WTC11 (cell line): ENCODE data around the gene TMEM131L. TPM values are rescaled to one million over a fixed set of nuclear protein-coding genes. Genes with fewer than 3 reads are reported as not detected.

ENCODE experiments used
- ATAC-seq: fragments of 200-7000 bp; cut with Tn5 transposase; 2 replicates; pipeline ENCODE4 v1.10.0; 2021; ENCODE audit warnings: mild to moderate bottlenecking, moderate library complexity
- CTCF ChIA-PET: fragments of 300-600 bp; sonication (Branson Sonifier 250); formaldehyde crosslinking; loops from one replicate; lab custom pipeline; 2021; ENCODE audit warnings: antibody characterized with exemption; lab: Charles Lee
- POLR2A ChIA-PET: fragments of 350-600 bp; sonication (Branson Sonifier 250); formaldehyde crosslinking; loops from one replicate; lab custom pipeline; 2021; ENCODE audit warnings: antibody characterized with exemption; lab: Charles Lee
- DNase-seq: peaks from one replicate; pipeline ENCODE4 v3.0.0; 2021; ENCODE audit warnings: low spot score
- H3K27ac Mint-ChIP-seq: 2 replicates; pipeline ENCODE4 v1.8.0; 2021; ENCODE audit warnings: mixed read lengths
- H3K27me3 Mint-ChIP-seq: 2 replicates; pipeline ENCODE4 v1.8.0; 2021; ENCODE audit warnings: low read depth, mild to moderate bottlenecking, moderate library complexity, mixed read lengths
- H3K36me3 Mint-ChIP-seq: 2 replicates; pipeline ENCODE4 v1.8.0; 2021; ENCODE audit warnings: mixed read lengths
- H3K4me1 Mint-ChIP-seq: 2 replicates; pipeline ENCODE4 v1.8.0; 2022; ENCODE audit warnings: mixed read lengths
- H3K4me3 Mint-ChIP-seq: 2 replicates; pipeline ENCODE4 v1.8.0; 2021; ENCODE audit warnings: mild to moderate bottlenecking, moderate library complexity, mixed read lengths
- H3K9me3 Mint-ChIP-seq: 2 replicates; pipeline ENCODE4 v1.8.0; 2021; ENCODE audit warnings: mixed read lengths
- ARID4B ChIP-seq: sonication (generic); formaldehyde crosslinking; IDR thresholded peaks from 2 replicates; pipeline ENCODE4 v1.8.0; 2023; ENCODE audit warnings: missing genetic modification reagents, mild to moderate bottlenecking, borderline replicate concordance
- ETV6 ChIP-seq: sonication (generic); formaldehyde crosslinking; IDR thresholded peaks from 2 replicates; pipeline ENCODE4 v1.8.1; 2022; ENCODE audit warnings: mild to moderate bottlenecking, missing genetic modification reagents
- FOXJ3 ChIP-seq: sonication (generic); formaldehyde crosslinking; IDR thresholded peaks from 2 replicates; pipeline ENCODE4 v1.9.0; 2021; ENCODE audit warnings: missing genetic modification reagents, mild to moderate bottlenecking, borderline replicate concordance
- HMGA2 ChIP-seq: fragments of 250-450 bp; sonication (Bioruptor Pico); IDR thresholded peaks from 2 replicates; pipeline ENCODE4 v1.4.0; 2021; ENCODE audit warnings: mild to moderate bottlenecking, moderate library complexity
- JAZF1 ChIP-seq: fragments of 250-450 bp; sonication (Bioruptor Pico); IDR thresholded peaks from 2 replicates; pipeline ENCODE4 v1.9.0; 2021; ENCODE audit warnings: moderate library complexity, mild to moderate bottlenecking, inconsistent platforms
- JUN ChIP-seq: sonication (generic); formaldehyde crosslinking; IDR thresholded peaks from 2 replicates; pipeline ENCODE4 v1.8.0; 2023; ENCODE audit warnings: mild to moderate bottlenecking, missing genetic modification reagents
- PRRX2 ChIP-seq: fragments of 250-450 bp; sonication (Bioruptor Pico); IDR thresholded peaks from 2 replicates; pipeline ENCODE4 v1.8.0; 2021; ENCODE audit warnings: mild to moderate bottlenecking
- TCF7 ChIP-seq: sonication (generic); formaldehyde crosslinking; IDR thresholded peaks from 2 replicates; pipeline ENCODE4 v1.8.0; 2022; ENCODE audit warnings: mild to moderate bottlenecking, low read depth, missing genetic modification reagents, moderate library complexity
- TEAD1 ChIP-seq: sonication (generic); formaldehyde crosslinking; IDR thresholded peaks from 2 replicates; pipeline ENCODE4 v1.8.0; 2022; ENCODE audit warnings: mild to moderate bottlenecking, missing genetic modification reagents
- USF2 ChIP-seq: sonication (generic); formaldehyde crosslinking; IDR thresholded peaks from 2 replicates; pipeline ENCODE4 v1.8.1; 2023; ENCODE audit warnings: mild to moderate bottlenecking, missing genetic modification reagents, moderate library complexity
- ZNF121 ChIP-seq: sonication (generic); formaldehyde crosslinking; IDR thresholded peaks from 2 replicates; pipeline ENCODE4 v1.8.0; 2023; ENCODE audit warnings: missing genetic modification reagents
- ZNF317 ChIP-seq: sonication (generic); formaldehyde crosslinking; IDR thresholded peaks from 2 replicates; pipeline ENCODE4 v1.8.1; 2023; ENCODE audit warnings: low read depth, mild to moderate bottlenecking, moderate library complexity, missing genetic modification reagents, borderline replicate concordance
- ZNF416 ChIP-seq: fragments of 250-450 bp; sonication (Bioruptor Pico); IDR thresholded peaks from 2 replicates; pipeline ENCODE4 v1.9.0; 2021; ENCODE audit warnings: mild to moderate bottlenecking, inconsistent platforms
- ZNF423 ChIP-seq: fragments of 250-450 bp; sonication (Bioruptor Pico); IDR thresholded peaks from 2 replicates; pipeline ENCODE4 v2.1.2; 2022; ENCODE audit warnings: mild to moderate bottlenecking, moderate library complexity
- total RNA-seq: library from RNA; stranded (reverse); gene quantifications from 3 replicates; pipeline ENCODE4 v1.2.3, GENCODE V29; 2021
- TF ChIP-seq, protein P1 (sequence below): fragments of 250-450 bp; sonication (Bioruptor Pico); IDR thresholded peaks from 2 replicates; pipeline ENCODE4 v1.9.0; 2021; ENCODE audit warnings: mild to moderate bottlenecking
- TF ChIP-seq, protein P2 (sequence below): fragments of 250-450 bp; sonication (Bioruptor Pico); IDR thresholded peaks from 2 replicates; pipeline ENCODE4 v1.9.0; 2021; ENCODE audit warnings: mild to moderate bottlenecking

Gene TMEM131L
- total RNA-seq, 1 experiment from 2014 or later = 26.7 TPM

- TF ChIP-seq, protein P1, sequence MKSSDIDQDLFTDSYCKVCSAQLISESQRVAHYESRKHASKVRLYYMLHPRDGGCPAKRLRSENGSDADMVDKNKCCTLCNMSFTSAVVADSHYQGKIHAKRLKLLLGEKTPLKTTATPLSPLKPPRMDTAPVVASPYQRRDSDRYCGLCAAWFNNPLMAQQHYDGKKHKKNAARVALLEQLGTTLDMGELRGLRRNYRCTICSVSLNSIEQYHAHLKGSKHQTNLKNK (CRISPR knock-in tag) = no peak
- no peak for TF ChIP-seq JAZF1
Observed at GRCh38 chr4:153576443-153576774, 110.2 kb downstream of the TMEM131L start (continued).

GRCh38 chr4:153577053-153577452, 110.9 kb downstream of the TMEM131L start:
- H3K27me3 Mint-ChIP-seq = no peaks in the 10 kb centered on the region
- H3K27ac Mint-ChIP-seq = no peak overlapping the region; the same call in 1 of the 2 replicates
- TF ChIP-seq JUN (CRISPR knock-in tag) (no peak), USF2 (no peak), TEAD1 (no peak), TCF7 (no peak), ZNF416 (CRISPR knock-in tag) (no peak), HMGA2 (no peak), PRRX2 (CRISPR knock-in tag) (no peak), ETV6 (no peak), ARID4B (CRISPR knock-in tag) (no peak), FOXJ3 (CRISPR knock-in tag) (no peak), ZNF317 (CRISPR knock-in tag) (no peak), ZNF121 (no peak), ZNF423 (CRISPR knock-in tag) (no peak)
- peaks cover 2% of the 10 kb centered on the region; the same call in 1 of the 2 replicates for H3K36me3 Mint-ChIP-seq
- DNase-seq (no peak), ATAC-seq (no peak)
- H3K4me3 Mint-ChIP-seq = no peak overlapping the region
- H3K9me3 Mint-ChIP-seq = no peaks in the 10 kb centered on the region
- H3K4me1 Mint-ChIP-seq = peaks cover 8% of the 10 kb centered on the region; the same call in 1 of the 2 replicates
- CTCF ChIA-PET = no interaction called here
- POLR2A ChIA-PET = interaction anchor here (0.6 kb wide), 1 partner anchor 312 kb away, joined by 3 read pairs; no protein-coding TSS in a partner anchor

- ChIA-PET CTCF (no interaction called here), POLR2A (no interaction called here)
- no peaks in the 10 kb centered on the region for H3K27me3 Mint-ChIP-seq
- TF ChIP-seq, protein P2, sequence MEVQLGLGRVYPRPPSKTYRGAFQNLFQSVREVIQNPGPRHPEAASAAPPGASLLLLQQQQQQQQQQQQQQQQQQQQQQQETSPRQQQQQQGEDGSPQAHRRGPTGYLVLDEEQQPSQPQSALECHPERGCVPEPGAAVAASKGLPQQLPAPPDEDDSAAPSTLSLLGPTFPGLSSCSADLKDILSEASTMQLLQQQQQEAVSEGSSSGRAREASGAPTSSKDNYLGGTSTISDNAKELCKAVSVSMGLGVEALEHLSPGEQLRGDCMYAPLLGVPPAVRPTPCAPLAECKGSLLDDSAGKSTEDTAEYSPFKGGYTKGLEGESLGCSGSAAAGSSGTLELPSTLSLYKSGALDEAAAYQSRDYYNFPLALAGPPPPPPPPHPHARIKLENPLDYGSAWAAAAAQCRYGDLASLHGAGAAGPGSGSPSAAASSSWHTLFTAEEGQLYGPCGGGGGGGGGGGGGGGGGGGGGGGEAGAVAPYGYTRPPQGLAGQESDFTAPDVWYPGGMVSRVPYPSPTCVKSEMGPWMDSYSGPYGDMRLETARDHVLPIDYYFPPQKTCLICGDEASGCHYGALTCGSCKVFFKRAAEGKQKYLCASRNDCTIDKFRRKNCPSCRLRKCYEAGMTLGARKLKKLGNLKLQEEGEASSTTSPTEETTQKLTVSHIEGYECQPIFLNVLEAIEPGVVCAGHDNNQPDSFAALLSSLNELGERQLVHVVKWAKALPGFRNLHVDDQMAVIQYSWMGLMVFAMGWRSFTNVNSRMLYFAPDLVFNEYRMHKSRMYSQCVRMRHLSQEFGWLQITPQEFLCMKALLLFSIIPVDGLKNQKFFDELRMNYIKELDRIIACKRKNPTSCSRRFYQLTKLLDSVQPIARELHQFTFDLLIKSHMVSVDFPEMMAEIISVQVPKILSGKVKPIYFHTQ (CRISPR knock-in tag) = no peak
- TF ChIP-seq, all 79 proteins: peak for 0
- ATAC-seq (no peak), DNase-seq (no peak)
- H3K4me3 Mint-ChIP-seq = no peak overlapping the region
- H3K4me1 Mint-ChIP-seq = peaks cover 8% of the 10 kb centered on the region; the same call in 1 of the 2 replicates
- no peak overlapping the region for H3K27ac Mint-ChIP-seq
- peaks cover 2% of the 10 kb centered on the region; the same call in 1 of the 2 replicates for H3K36me3 Mint-ChIP-seq
- no peaks in the 10 kb centered on the region for H3K9me3 Mint-ChIP-seq
Observed at GRCh38 chr4:153579410-153579809, 113.2 kb downstream of the TMEM131L start.
